GM21390 (cell line): Measurements from ENCODE around the gene RHOF.
"Not testable (repeated sequence)": the region's sequence is repeated elsewhere in the genome, so short reads cannot be mapped to it uniquely, and the experiment has no call there.

Experiments
- ATAC-seq: cut with Tn5 transposase; IDR thresholded peaks from one replicate; pipeline ENCODE4 v1.9.1; 2021; ENCODE audit not compliant: unreplicated experiment

Gene RHOF

DNA sequence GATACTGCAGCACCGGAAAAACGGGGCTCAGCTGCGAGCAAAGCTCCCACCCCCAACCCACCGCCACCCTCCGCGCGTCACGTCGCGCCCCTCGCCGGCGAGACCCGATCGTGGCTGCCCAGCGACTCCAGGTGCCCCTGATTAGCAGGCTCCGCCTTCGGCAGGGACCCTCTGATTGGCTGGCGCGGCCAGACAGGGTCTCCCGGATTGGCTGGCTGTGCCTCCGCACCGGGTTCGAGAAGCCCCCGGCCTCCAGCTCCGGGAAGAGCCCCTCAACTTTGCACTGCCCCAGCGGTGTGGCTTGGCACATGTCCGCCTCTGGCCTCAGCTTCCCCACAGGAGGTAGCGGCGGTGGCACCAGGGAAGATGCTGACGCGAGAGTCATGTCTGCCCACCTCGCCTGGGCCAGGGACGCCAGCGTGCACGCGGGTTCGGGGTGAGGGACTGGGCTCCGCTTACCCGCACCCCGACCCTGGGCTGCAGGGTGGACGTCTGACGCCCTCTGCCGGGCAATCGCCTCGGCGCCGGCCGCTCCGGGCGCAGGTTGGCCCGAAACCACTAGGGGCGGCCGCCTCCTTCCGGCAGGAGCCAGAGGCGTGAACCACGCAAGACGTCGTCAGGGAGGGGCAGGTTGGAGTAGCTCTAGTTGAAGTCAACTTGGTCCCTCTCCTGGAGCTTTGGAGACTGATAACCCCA is 498 bp upstream of the RHOF start:
- ATAC-seq: peak; percentile 39

DNA sequence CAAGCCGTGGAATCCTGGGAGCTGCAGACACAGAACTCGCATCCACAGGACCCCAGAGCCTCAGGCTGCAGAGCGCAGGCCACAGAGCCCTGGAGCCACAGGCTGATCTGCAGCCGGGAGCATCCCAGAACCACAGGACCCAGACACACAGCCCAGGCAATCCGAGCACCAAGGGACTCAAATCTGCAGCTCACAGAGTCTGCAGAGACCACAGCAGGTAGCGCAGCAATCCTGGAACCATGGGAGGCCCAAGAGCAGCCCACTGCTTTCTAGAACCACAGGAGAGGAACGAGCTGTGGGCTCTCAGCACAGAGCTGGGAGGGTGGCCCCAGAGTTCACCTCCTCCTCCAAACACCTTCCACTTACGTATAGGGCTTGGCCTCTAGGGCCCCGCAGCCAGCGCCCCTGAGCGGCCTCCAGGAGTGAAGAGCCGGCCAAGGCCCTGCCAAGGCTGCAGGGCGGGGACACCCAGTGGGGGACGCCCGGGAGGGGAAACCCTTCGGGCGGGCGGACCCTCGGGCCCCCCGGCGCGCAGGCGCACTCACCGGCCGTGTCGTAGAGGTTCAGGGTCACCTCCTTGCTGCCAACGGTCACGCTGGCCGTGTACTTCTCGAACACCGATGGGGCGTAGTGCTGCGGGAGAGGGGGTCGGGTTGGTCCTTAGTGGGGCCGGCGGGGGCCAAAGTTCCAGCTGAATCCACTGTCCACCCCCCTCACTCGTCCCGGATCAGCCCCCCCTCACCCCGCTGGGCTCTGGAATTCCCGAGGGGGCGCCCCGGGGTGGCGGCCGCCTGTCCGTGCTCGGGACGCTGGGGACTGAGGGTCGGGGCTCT is 665 bp downstream of the RHOF start:
- no peak for ATAC-seq

DNA sequence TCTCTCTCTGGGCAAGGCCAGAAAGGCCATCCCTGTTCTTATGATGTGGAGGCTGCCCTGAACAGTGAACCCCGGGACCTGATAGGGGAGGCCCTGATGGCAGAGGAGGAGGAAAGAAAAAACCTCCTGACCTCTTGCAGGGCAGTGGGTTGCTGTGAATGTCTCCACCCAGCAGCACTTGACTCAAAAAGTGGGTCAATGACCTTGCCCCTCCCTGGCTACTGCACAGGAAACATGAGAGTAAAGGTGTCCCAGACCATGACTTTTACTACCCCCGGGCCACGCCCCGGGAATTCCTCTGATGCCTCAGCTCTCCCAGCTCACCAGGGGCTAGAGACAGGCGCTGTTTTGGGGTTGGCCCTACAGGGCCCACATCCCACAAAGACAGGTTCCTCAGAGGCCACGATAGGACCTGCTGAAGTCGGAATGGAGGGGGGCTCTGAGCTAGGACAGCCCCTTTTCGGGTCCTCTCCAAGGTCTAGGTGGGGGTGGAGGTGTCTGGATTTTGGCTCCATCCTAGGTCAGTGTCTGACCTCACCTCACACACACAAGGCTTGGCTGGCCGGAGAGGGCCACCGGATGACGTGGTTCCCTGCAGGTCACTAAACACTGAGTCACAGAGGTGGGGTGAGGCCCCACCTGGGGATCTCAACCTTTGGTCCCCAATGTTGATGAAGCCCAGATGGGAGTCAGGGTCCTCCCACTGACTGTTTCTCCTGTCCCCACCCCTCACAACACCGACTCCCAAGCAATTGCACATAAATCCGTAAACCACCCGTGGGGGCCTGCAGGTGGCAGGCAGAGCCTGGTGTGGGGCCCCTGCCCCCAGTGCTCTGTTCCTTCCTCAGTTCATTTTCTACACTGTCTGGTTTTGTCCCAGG is 1.6 kb downstream of the RHOF start:
- no peak for ATAC-seq

GRCh38 chr12:121790785-121791184 is 2.7 kb downstream of the RHOF start:
- ATAC-seq: not testable (repeated sequence)

DNA sequence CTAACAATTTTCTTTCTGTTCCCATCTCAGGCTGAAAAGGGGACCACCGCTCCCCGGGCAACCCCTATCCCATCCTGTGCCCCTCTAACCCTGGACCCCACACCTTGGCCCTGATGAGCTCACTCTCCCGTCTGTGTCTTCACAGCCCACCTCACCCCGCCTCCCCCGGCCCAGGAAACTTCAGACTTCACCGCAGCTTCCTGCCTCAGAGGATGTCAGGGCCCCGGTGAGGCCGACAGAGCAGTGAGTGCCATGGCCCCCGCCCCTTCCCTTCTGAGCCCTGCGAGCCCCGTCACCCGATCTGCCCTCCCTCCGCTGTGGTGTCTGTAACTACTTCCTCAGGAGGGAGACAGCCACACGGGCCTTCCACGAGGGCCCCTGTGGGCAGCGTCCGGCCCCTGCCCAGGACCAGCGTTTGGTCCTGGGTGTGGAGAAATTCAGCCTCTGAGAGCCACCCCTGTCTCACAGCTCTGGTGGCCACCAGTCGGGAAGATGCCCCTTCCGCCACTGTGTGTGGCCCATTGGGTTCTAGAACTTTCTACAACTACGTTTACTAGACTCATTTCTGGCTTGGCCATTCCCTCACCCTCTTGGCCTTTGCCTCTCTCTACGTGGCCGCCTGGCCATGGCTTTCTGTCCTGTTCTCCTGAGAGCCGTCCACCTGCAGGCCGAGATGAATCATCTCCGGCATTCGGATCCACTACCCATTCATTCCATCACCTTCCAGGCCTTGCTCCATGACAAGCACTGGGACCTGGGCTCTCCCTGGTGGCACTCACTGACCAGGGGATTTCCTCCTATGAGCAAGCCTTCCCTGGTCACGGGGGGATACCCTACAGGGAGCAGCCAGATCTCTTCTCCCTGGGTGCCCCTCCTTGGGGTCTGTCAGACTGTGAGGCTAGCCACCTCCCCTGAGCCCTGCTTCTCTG is 3.4 kb downstream of the RHOF start:
- ATAC-seq: peak; percentile 35

- no peak for ATAC-seq
Measured at GRCh38 chr12:121789233-121789781, 4.2 kb downstream of the RHOF start.

GRCh38 chr12:121788176-121788818 is 5.2 kb downstream of the RHOF start:
- ATAC-seq: no peak

GRCh38 chr12:121787063-121788025 is 6.1 kb downstream of the RHOF start:
- ATAC-seq: no peak

DNA sequence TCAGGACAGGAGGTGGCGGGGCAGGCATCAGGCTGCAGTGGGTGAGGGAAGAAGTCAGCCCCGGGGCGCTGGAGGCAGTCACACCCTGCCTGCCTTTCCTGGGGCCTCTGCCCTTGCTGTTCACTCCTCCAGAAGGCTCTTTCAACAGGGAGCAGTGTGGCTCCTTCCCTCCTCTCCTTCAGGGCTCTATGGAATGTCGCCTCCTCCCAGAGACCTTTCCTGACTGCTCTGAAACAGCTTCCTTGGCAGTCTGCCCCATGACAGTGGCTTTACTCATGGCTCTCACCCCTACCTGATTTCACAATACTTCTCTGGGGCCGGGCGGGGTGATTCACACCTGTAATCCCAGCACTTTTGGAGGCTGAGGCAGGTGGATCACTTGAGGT is 7.1 kb downstream of the RHOF start:
- no peak for ATAC-seq

DNA sequence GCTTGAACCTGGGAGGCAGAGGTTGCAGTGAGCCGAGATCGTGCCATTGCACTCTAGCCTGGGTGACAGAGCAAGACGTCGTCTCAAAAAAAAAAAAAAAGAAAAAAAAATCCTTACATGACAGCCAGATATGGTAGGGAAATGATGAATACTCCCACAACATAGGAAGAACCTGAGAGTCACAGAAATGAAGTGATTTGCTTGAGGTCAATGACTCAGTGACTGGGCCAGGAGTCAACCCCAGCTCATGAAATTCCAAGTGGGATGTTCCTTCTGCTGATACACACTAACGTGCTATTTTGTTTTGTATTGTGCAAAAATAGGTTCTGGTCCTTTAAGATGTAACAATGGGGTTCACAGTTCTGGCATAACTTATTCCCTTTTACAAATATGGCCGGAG is 9.0 kb downstream of the RHOF start:
- no peak for ATAC-seq

DNA sequence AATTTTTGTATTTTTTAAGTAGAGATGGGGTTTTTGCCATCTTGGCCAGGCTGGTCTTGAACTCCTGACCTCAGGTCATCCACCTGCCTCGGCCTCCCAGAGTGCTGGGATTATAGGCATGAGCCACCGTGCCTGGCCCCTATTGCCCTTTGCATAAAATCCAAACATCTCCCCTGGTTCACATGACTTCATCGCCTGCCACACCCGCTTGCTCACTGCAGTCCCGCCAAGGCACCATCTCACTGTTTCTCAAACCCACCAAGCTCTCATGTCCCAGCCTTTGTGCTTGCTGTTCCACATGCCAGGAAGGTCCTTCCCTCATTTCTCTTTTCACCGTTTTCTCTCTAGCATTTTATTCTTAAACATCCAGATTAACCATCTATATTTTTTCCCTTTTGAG is 9.7 kb downstream of the RHOF start:
- no peak for ATAC-seq

DNA sequence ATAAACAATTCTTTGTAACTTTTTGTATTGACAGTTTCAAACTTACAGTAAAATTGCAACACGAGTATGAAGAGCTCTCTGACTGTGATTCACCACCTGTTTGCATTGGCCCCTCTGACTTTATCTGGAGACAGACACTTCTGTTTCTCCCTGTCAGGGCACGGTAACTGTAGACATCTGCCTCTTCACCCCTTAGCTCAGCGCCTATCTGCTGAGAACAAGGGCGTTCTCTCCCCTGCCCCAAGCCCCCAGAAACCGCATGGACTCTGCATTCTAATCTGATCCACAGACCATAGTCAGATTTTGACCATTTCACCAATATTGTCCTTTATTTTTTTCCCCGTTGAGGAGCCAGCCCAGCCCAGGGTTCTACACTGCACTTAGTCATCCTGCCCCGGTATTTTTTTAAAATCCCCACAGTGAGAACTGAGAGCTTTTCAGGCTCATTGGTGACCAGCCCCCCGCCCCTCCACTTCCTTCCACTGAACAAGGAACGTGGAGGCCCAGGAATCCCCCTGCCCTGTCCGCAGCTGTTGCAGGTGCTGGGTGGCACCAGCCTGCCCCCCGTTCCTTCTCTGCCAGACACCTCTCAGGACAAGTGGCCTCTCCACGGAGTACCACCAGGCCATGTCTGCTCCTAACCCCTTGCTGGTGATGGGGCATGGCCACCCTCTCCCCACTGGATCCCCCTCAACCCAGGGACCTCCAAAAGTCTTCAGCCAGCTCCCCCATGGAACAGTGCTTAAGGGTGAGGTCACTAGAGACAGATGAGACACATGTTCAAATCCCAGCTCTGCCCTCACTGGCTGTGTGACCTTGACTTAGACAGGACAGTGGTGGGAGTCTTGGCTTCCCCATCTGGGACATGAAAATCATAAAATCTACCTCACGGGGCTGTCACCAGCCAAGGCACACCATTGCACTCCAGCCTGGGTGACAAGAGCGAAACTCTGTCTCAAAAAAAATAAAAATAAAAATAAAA is 11.2 kb downstream of the RHOF start:
- ATAC-seq: peak; percentile 43

DNA sequence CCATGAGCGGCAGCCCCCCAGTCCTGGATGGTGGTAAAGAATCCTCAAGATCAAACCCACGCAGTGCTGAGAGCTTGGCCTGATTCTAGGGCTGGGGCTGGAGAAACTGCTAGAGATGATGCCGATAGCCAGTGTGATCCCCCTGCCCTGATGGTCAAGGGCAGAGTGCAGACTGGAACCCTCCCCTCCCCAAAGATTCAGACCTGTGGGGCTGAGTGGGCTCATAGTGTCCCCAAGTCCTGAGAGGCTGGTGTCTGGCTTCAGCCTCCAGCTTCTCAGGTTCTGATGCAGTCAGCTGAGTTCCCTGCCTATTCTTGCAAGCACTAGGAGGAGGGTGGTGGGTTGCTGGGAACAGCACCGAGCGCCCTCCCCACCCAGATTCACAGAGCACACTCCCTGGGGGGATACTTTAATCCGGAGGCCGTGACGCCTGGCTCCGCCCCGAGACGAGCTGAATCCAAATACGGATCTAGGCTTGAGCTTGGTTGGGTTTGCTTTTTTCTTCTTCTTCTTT is 11.9 kb downstream of the RHOF start:
- ATAC-seq: peak; percentile 22

DNA sequence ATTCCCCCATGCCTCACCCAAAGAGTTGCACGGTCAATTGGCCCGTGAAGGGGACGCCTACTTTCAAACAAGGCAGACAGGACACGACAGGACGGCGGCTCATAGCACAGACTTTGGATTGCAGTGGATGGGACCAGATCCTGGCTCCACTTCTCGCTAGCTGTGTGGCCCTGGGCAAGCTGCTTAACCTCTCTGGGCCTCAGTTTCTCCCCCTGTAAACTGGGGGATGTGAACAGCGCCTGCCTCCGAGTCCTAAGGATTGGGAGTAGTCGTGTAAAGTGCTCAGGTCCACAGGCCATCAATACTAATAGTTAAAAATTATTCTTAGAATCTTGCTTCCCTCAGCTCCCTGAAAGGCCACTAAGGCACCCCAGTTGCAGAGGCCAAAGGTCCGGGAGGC is 13.1 kb downstream of the RHOF start:
- ATAC-seq: no peak

DNA sequence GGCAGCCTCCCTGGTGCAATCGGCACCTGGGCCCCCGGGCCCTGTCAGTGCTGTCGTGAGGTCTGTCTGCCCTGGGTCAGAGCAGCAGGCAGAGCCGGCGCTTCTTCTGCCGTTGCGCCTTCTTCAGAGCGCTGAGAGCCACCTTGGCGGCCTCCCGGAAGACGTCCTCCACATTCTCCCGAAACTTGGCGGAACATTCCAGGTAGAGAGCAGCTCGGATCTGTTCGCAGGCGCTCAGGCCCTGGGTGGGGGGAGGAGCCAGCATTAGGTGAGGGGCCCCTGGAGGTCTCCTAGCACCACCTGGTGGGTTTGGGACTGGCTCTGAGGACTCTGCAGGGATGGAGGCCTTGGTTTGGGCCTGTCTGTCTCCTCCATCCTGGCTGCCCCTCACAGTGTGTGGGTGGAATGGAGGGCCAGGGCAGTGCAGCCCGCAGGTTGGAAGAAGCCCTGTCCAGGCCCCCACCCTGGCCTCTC is 14.0 kb downstream of the RHOF start:
- ATAC-seq: no peak

DNA sequence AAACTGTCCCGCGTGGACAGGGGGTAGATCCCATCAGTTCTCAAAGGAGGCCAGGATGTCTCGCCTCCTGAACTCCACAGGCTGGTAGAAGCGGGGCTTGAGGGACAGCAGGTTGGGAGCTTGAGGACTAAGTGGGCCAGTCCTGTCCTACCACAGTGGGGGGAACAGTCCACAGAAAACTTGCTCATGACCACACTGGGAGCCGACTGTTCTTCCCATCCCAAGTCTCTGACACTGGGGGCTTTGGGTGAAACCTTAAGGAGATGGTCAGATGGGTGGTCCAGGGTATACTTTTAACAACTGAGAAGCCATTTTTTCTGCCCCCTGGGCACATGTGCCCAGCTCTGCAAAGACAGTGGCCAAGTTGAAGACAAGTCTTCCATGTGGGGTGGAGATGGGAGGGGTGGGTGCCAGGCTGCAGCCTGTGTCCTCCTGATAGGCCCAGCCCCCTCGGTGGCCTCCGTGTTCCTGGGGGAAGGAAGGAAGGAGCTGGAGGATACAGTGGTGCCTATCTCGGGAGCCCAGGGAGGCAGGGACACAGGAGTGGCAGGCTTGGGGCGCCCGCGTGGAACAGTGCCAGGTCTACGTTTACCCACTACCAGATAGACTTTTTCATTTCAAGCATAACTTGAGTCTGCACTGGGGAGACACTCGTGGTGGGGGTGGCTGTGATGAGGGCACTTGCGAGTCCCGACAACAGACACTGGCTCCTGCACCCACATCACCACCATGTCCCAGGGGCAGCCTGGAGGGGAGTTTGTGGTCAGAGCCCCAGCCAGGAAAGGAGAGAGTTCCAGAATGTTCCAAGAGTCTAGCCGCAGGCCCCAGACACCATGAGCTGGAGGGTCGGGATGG is 14.7 kb downstream of the RHOF start:
- no peak for ATAC-seq
